GM12878 (cell line): ENCODE results near the gene IMMP2L.

Source experiments
- BACH1 ChIP-seq: fragments of 450-650 bp; IDR thresholded peaks from 2 replicates; pipeline ENCODE4 v1.6.1; 2017; ENCODE audit warnings: mild to moderate bottlenecking, borderline replicate concordance
- BCL3 ChIP-seq: IDR thresholded peaks from 2 replicates; pipeline ENCODE4 v1.6.1; 2011; ENCODE audit warnings: borderline replicate concordance, low read depth, mild to moderate bottlenecking, moderate library complexity, low read length; ENCODE audit not compliant: insufficient read depth, poor library complexity, severe bottlenecking
- CEBPB ChIP-seq, 2 experiments: fragments of 150-350 bp in 1 of 2; IDR thresholded peaks; 2 replicates each; pipeline ENCODE4 v1.6.1; 2012 to 2014; ENCODE audit warnings: low read depth in 2 of 2, low read length in 2 of 2, borderline replicate concordance in 1 of 2, inconsistent platforms in 1 of 2
- CTCF ChIP-seq, 3 experiments: IDR thresholded peaks in 2 of 3; conservative IDR thresholded peaks in 1 of 3; 2 replicates each; pipeline ENCODE4 v1.5.1; 2011; ENCODE audit warnings: low read depth in 3 of 3, low read length in 3 of 3, mild to moderate bottlenecking in 3 of 3, control low read depth in 2 of 3, moderate library complexity in 2 of 3, inconsistent platforms in 1 of 3, mixed read lengths in 1 of 3; ENCODE audit not compliant: control insufficient read depth in 2 of 3, insufficient read depth in 1 of 3; ENCODE audit errors: extremely low read depth in 1 of 3
- JUND ChIP-seq: IDR thresholded peaks from 2 replicates; pipeline ENCODE4 v1.6.1; 2012; ENCODE audit warnings: low read depth, mild to moderate bottlenecking, low read length, improper control_type of control experiment, moderate library complexity
- PBX3 ChIP-seq: IDR thresholded peaks from 2 replicates; pipeline ENCODE4 v1.6.1; 2011; ENCODE audit warnings: mild to moderate bottlenecking, low read depth, low read length, moderate library complexity; ENCODE audit not compliant: insufficient replicate concordance
- POU2F2 ChIP-seq: IDR thresholded peaks from 3 replicates; pipeline ENCODE4 v1.6.1; 2011; ENCODE audit warnings: low read depth, mild to moderate bottlenecking, low read length, borderline replicate concordance
- RFX5 ChIP-seq: IDR thresholded peaks from 2 replicates; pipeline ENCODE4 v1.6.1; 2011; ENCODE audit warnings: low read depth, low read length, improper control_type of control experiment
- SMC3 ChIP-seq: IDR thresholded peaks from 2 replicates; pipeline ENCODE4 v1.6.1; 2011; ENCODE audit warnings: low read length, improper control_type of control experiment, borderline replicate concordance
- SRF ChIP-seq, 2 experiments: IDR thresholded peaks; 2 replicates each; pipeline ENCODE4 v1.6.1; 2011; ENCODE audit warnings: low read depth in 2 of 2, low read length in 2 of 2, mild to moderate bottlenecking in 1 of 2, moderate library complexity in 1 of 2
- TBL1XR1 ChIP-seq: IDR thresholded peaks from 2 replicates; pipeline ENCODE4 v1.6.1; 2012; ENCODE audit warnings: low read depth, low read length, improper control_type of control experiment
- TCF12 ChIP-seq: IDR thresholded peaks from 2 replicates; pipeline ENCODE4 v1.6.1; 2011; ENCODE audit warnings: low read depth, mild to moderate bottlenecking, low read length
- TF ChIP-seq, protein P1 (sequence below): IDR thresholded peaks from 2 replicates; pipeline ENCODE4 v1.6.1; 2012; ENCODE audit warnings: low read length, inconsistent platforms

DNA sequence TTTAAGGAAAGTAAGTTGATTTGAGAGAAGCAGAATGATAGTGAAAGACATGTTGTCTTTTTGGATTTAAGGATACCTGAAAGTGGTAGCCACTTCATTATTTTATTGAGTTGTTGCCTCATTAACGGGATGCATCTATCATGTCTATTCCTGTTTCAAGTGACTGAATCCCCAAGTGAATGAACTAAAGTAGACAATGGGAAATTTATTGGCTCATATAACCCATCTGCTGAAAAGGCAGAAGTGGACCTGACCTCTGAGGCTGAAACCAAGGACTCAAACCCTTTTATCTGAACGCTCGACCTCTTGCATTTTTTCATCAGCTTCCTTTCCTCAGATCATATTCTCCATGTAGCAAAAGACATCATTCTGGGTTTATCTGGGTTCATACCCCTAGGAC lies 937.0 kb downstream of the IMMP2L start:
- TF ChIP-seq CEBPB (IDR thresholded peaks at IDR 0.05; ENCODE audit: borderline replicate concordance in 1 of 2, low read depth in 2 of 2, low read length in 2 of 2) (no peak), BCL3 (no peak), SRF (IDR thresholded peaks at IDR 0.05; ENCODE audit: low read depth in 2 of 2, low read length in 2 of 2) (no peak), BACH1 (no peak), JUND (no peak), CTCF (IDR thresholded peaks at IDR 0.05 in 2 of 3, conservative IDR thresholded peaks at IDR 0.05 in 1 of 3; ENCODE audit: control insufficient read depth in 2 of 3, extremely low read depth in 1 of 3, insufficient read depth in 1 of 3, low read depth in 3 of 3, low read length in 3 of 3) (no peak), TCF12 (no peak), POU2F2 (no peak), PBX3 (no peak), SMC3 (no peak), RFX5 (no peak), TBL1XR1 (no peak)
- TF ChIP-seq, protein P1, sequence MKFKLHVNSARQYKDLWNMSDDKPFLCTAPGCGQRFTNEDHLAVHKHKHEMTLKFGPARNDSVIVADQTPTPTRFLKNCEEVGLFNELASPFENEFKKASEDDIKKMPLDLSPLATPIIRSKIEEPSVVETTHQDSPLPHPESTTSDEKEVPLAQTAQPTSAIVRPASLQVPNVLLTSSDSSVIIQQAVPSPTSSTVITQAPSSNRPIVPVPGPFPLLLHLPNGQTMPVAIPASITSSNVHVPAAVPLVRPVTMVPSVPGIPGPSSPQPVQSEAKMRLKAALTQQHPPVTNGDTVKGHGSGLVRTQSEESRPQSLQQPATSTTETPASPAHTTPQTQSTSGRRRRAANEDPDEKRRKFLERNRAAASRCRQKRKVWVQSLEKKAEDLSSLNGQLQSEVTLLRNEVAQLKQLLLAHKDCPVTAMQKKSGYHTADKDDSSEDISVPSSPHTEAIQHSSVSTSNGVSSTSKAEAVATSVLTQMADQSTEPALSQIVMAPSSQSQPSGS: no peak
